GM12878 (cell line): ENCODE data around the gene AGBL4. TPM values are rescaled to one million over a fixed set of nuclear protein-coding genes. Genes with fewer than 3 reads are reported as not detected.

ENCODE experiments used
- ATAC-seq: fragments of 200-7000 bp; cut with Tn5 transposase; 3 replicates; pipeline ENCODE4 v1.9.1; 2020; ENCODE audit warnings: mild to moderate bottlenecking, moderate library complexity
- BruUV-seq: library from RNA; stranded (reverse); fragments of 400-500 nt; replicated peaks from 2 replicates; lab custom pipeline; 2021; lab: Mats Ljungman, UMichigan
- CTCF ChIA-PET: fragments of 300-600 bp; sonication (Branson Sonifier 250); formaldehyde crosslinking; extraction: SDS; loops from one replicate; lab custom pipeline; 2021; ENCODE audit warnings: inconsistent platforms; lab: Yijun Ruan, JAX
- POLR2A ChIA-PET: fragments of 350-600 bp; formaldehyde crosslinking; extraction: SDS; loops from one replicate; lab custom pipeline; 2021; ENCODE audit warnings: inconsistent platforms; lab: Charles Lee
- RAD21 ChIA-PET: fragments of 300-600 bp; sonication (Branson Sonifier 250); formaldehyde crosslinking; loops from one replicate; lab custom pipeline; 2023; ENCODE audit warnings: antibody characterized with exemption; ENCODE audit not compliant: unreplicated experiment; lab: Charles Lee
- SMC1A ChIA-PET: fragments of 300-600 bp; sonication (Branson Sonifier 250); formaldehyde crosslinking; loops from one replicate; lab custom pipeline; 2023; ENCODE audit not compliant: unreplicated experiment, uncharacterized antibody; lab: Charles Lee
- DNase-seq: peaks from one replicate; pipeline ENCODE4 v3.0.0-alpha.2; 2011; ENCODE audit warnings: low read depth, low spot score
- FAIRE-seq: peaks from 3 replicates; lab custom pipeline; 2011; peaks lifted over from hg19 to GRCh38; lab: Jason Lieb, UNC
- H2AFZ ChIP-seq: 2 replicates; pipeline ENCODE4 v1.6.0; 2011; ENCODE audit warnings: low read depth, low read length, control low read depth; ENCODE audit not compliant: control insufficient read depth
- H3K27ac ChIP-seq: 2 replicates; pipeline ENCODE4 v1.5.1; 2011; ENCODE audit warnings: control low read depth; ENCODE audit not compliant: control insufficient read depth, insufficient read depth
- H3K27me3 ChIP-seq, 2 experiments: replicated peaks in 1 of 2; 2 replicates each; pipeline versions ENCODE4 v1.6.0 to v1.6.1; 2011; ENCODE audit warnings: low read length in 1 of 2; ENCODE audit not compliant: control insufficient read depth in 2 of 2, insufficient read depth in 2 of 2
- H3K36me3 ChIP-seq, 2 experiments: 2 replicates each; pipeline ENCODE4 v1.5.1; 2011; ENCODE audit warnings: low read length in 1 of 2; ENCODE audit not compliant: control insufficient read depth in 2 of 2, insufficient read depth in 2 of 2
- H3K4me1 ChIP-seq: 2 replicates; pipeline ENCODE4 v1.6.1; 2011; ENCODE audit warnings: mild to moderate bottlenecking, low read length, moderate library complexity, mixed read lengths; ENCODE audit not compliant: control insufficient read depth, insufficient read depth
- H3K4me2 ChIP-seq: 2 replicates; pipeline ENCODE4 v1.6.0; 2011; ENCODE audit warnings: control low read depth; ENCODE audit not compliant: control insufficient read depth, insufficient read depth
- H3K4me3 ChIP-seq: fragments of 200-600 bp; sonication (generic); 2 replicates; pipeline ENCODE4 v1.5.1; 2016
- H3K79me2 ChIP-seq: 2 replicates; pipeline ENCODE4 v1.6.0; 2011; ENCODE audit warnings: low read length; ENCODE audit not compliant: control insufficient read depth, insufficient read depth
- H3K9ac ChIP-seq: 2 replicates; pipeline ENCODE4 v1.8.0; 2011; ENCODE audit warnings: low read length, control low read depth, mixed read lengths; ENCODE audit not compliant: control insufficient read depth, insufficient read depth
- H3K9me3 ChIP-seq: replicated peaks from 3 replicates; pipeline ENCODE4 v1.5.1; 2011; ENCODE audit warnings: mild to moderate bottlenecking, low read length; ENCODE audit not compliant: control insufficient read depth, insufficient read depth
- H4K20me1 ChIP-seq: 2 replicates; pipeline ENCODE4 v1.6.0; 2011; ENCODE audit not compliant: control insufficient read depth, insufficient read depth
- ATF7 ChIP-seq: fragments of 450-650 bp; IDR thresholded peaks from 2 replicates; pipeline ENCODE4 v1.6.1; 2016; ENCODE audit warnings: low read depth, mild to moderate bottlenecking
- DPF2 ChIP-seq: fragments of 450-650 bp; IDR thresholded peaks from 2 replicates; pipeline ENCODE4 v1.6.1; 2017; ENCODE audit warnings: mild to moderate bottlenecking
- HCFC1 ChIP-seq: fragments of 150-350 bp; IDR thresholded peaks from 2 replicates; pipeline ENCODE4 v1.6.1; 2014; ENCODE audit warnings: low read length
- JUND ChIP-seq: IDR thresholded peaks from 2 replicates; pipeline ENCODE4 v1.6.1; 2012; ENCODE audit warnings: low read depth, mild to moderate bottlenecking, low read length, improper control_type of control experiment, moderate library complexity
- MEF2A ChIP-seq: IDR thresholded peaks from 2 replicates; pipeline ENCODE4 v1.6.1; 2011; ENCODE audit warnings: low read depth, mild to moderate bottlenecking, low read length, moderate library complexity; ENCODE audit not compliant: insufficient read depth
- NBN ChIP-seq: fragments of 450-650 bp; IDR thresholded peaks from 2 replicates; pipeline ENCODE4 v1.6.1; 2016
- PML ChIP-seq: IDR thresholded peaks from 2 replicates; pipeline ENCODE4 v1.6.1; 2012; ENCODE audit warnings: low read length, inconsistent platforms
- SIN3A ChIP-seq: IDR thresholded peaks from 2 replicates; pipeline ENCODE4 v1.6.1; 2012; ENCODE audit warnings: low read depth, low read length, improper control_type of control experiment
- ZNF207 ChIP-seq: fragments of 450-650 bp; IDR thresholded peaks from 2 replicates; pipeline ENCODE4 v1.6.1; 2014; ENCODE audit warnings: antibody characterized with exemption, mild to moderate bottlenecking, borderline replicate concordance
- WGBS: methylation state at CpG from one replicate; pipeline ENCODE4 v1.1.6; 2016; ENCODE audit warnings: low lambda C conversion rate; ENCODE audit not compliant: insufficient replicate concordance, insufficient coverage; ENCODE audit errors: missing lambda C conversion rate; 5-methylcytosine and 5-hydroxymethylcytosine counted together
- in situ Hi-C: fragments of 300-500 bp; cut with MboI; formaldehyde crosslinking; loops from 9 replicates; pipeline ENCODE4 v1.14.3; 2018; ENCODE audit warnings: mixed read lengths
- intact Hi-C: fragments of 100-400 bp; cut with micrococcal nuclease; formaldehyde crosslinking; loops from one replicate; pipeline ENCODE4 v1.14.2; 2022; ENCODE audit not compliant: unreplicated experiment
- polyA plus RNA-seq, 11 experiments: library from polyadenylated mRNA; depleted of rRNA in 4 of 11; unstranded in 6 of 11; stranded (reverse) in 5 of 11; fragments of >200 nt; fragmentation: Nextera tagmentation in 4 of 11; fragmentation: Illumina TruSeq in 1 of 11; extraction: Ambion mirVana in 4 of 11; extraction: Trizol in 1 of 11; gene quantifications; 1 replicate in 1 of 11; 2 replicates in 10 of 11; pipeline versions ENCODE4 v1.2.1 to v1.2.3, GENCODE V29; 2011 to 2016; ENCODE audit warnings: inconsistent platforms in 2 of 11, missing spikeins in 2 of 11, low read depth in 1 of 11
- total RNA-seq, 4 experiments: library from RNA; depleted of rRNA in 3 of 4; stranded (reverse); fragments of >200 nt in 3 of 4; fragmentation: Illumina TruSeq in 1 of 4; extraction: Trizol in 1 of 4; gene quantifications; 2 replicates each; pipeline versions ENCODE4 v1.2.1 to v1.2.3, GENCODE V29; 2013 to 2021
- TF ChIP-seq, protein P1 (sequence below): fragments of 450-650 bp; IDR thresholded peaks from 2 replicates; pipeline ENCODE4 v1.6.1; 2016; ENCODE audit warnings: mild to moderate bottlenecking
- TF ChIP-seq, protein P2 (sequence below): IDR thresholded peaks from 2 replicates; pipeline ENCODE4 v1.6.1; 2012; ENCODE audit warnings: mild to moderate bottlenecking, low read depth, low read length
- TF ChIP-seq, protein P3 (sequence below): IDR thresholded peaks from 2 replicates; pipeline ENCODE4 v1.6.1; 2011; ENCODE audit warnings: low read depth, low read length, improper control_type of control experiment, borderline replicate concordance
- TF ChIP-seq, protein P4 (sequence below): fragments of 450-650 bp; IDR thresholded peaks from 2 replicates; pipeline ENCODE4 v1.6.1; 2014; ENCODE audit warnings: mild to moderate bottlenecking

AGBL4 gene
- total and polyA plus RNA-seq, 10 of the 15 experiments (the other 5 are each of a cell fraction or from before 2014, with no cell fraction given): 0.31 TPM; not detected in 9

DNA sequence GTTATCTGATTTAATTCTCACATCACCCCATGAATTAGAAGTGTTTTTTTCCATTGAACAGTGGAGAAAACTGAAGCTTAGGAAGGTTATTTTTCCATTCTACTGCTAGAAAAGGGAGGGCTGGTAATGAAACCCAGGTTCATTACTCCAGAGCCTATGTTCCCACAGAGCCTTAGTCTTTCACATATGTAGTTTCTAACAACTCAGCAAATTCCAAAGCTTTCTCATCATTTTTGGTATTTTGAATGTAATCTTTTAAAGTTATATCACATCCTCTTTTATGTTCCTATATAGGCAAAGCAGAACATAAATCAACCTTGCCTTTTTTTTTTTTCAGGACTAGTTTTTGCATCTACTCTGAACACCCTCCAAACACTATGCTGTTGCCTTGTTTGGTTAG lies 1115.1 kb downstream of the AGBL4 start:
- H2AFZ ChIP-seq: no peak overlapping the region
- POLR2A ChIA-PET: no interaction called here
- RAD21 ChIA-PET: no interaction called here
- no peaks in the 10 kb centered on the region for H4K20me1 ChIP-seq
- FAIRE-seq (no peak), DNase-seq (no peak), ATAC-seq (no peak)
- SMC1A ChIA-PET: no interaction called here
- H3K27ac ChIP-seq: no peak overlapping the region
- in situ Hi-C loops: no loop called here
- no peak overlapping the region for H3K4me3 ChIP-seq
- intact Hi-C loops: no loop called here
- no peak for TF ChIP-seq SIN3A
- TF ChIP-seq, protein P1, sequence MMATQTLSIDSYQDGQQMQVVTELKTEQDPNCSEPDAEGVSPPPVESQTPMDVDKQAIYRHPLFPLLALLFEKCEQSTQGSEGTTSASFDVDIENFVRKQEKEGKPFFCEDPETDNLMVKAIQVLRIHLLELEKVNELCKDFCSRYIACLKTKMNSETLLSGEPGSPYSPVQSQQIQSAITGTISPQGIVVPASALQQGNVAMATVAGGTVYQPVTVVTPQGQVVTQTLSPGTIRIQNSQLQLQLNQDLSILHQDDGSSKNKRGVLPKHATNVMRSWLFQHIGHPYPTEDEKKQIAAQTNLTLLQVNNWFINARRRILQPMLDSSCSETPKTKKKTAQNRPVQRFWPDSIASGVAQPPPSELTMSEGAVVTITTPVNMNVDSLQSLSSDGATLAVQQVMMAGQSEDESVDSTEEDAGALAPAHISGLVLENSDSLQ: no peak
- no peak overlapping the region for H3K9ac ChIP-seq
- CTCF ChIA-PET: no interaction called here
- H3K4me2 ChIP-seq: no peak overlapping the region
- no peaks in the 10 kb centered on the region for H3K9me3 ChIP-seq
- BruUV-seq: no TSS peak
- H3K79me2 ChIP-seq: no peaks in the 10 kb centered on the region
- no peaks in the 10 kb centered on the region for H3K27me3 ChIP-seq
- H3K4me1 ChIP-seq: no peaks in the 10 kb centered on the region
- H3K36me3 ChIP-seq: no peaks in the 10 kb centered on the region

DNA sequence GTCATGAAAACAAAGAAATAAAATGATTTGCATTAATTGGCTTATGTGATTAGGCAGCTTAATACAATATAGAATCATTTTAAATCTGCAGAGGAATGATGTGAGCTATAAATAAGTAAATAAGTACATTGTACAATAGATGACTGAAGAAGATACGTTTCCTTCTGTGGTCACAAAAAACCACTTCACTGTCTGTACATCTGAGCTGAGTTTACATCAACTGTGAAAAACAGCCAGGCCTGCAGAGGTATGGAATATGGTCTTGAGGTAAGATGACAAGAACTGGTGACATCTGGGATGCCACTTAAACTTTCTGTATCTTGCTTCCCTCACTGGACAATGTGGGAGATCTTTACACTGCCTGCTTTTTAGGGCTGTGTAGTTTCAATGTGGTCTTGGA lies 1117.0 kb downstream of the AGBL4 start:
- H3K9me3 ChIP-seq: no peaks in the 10 kb centered on the region
- H3K27me3 ChIP-seq: no peaks in the 10 kb centered on the region
- H3K4me1 ChIP-seq: no peaks in the 10 kb centered on the region
- H3K79me2 ChIP-seq: no peaks in the 10 kb centered on the region
- FAIRE-seq (no peak), ATAC-seq (no peak), DNase-seq (no peak)
- no peaks in the 10 kb centered on the region for H3K36me3 ChIP-seq
- H3K4me3 ChIP-seq: no peak overlapping the region
- RAD21 ChIA-PET: no interaction called here
- no TSS peak for BruUV-seq
- H3K4me2 ChIP-seq: no peak overlapping the region
- CTCF ChIA-PET: interaction anchor here (0.9 kb wide), 1 partner anchor 229 kb away, joined by 3 read pairs; no protein-coding TSS in a partner anchor
- intact Hi-C loops: no loop called here
- in situ Hi-C loops: no loop called here
- no peak overlapping the region for H3K9ac ChIP-seq
- no peak overlapping the region for H3K27ac ChIP-seq
- SMC1A ChIA-PET: interaction anchor here (0.6 kb wide), 1 partner anchor 230 kb away, joined by 3 read pairs; no protein-coding TSS in a partner anchor
- 8% methylated on average over 1 of the region's 1 CpG for WGBS
- POLR2A ChIA-PET: no interaction called here
- no peak overlapping the region for H2AFZ ChIP-seq
- H4K20me1 ChIP-seq: no peaks in the 10 kb centered on the region
- TF ChIP-seq MEF2A (no peak), JUND (no peak), HCFC1 (no peak), ATF7 (no peak), NBN (no peak), DPF2 (no peak), PML (no peak), ZNF207 (no peak)
- TF ChIP-seq, protein P2, sequence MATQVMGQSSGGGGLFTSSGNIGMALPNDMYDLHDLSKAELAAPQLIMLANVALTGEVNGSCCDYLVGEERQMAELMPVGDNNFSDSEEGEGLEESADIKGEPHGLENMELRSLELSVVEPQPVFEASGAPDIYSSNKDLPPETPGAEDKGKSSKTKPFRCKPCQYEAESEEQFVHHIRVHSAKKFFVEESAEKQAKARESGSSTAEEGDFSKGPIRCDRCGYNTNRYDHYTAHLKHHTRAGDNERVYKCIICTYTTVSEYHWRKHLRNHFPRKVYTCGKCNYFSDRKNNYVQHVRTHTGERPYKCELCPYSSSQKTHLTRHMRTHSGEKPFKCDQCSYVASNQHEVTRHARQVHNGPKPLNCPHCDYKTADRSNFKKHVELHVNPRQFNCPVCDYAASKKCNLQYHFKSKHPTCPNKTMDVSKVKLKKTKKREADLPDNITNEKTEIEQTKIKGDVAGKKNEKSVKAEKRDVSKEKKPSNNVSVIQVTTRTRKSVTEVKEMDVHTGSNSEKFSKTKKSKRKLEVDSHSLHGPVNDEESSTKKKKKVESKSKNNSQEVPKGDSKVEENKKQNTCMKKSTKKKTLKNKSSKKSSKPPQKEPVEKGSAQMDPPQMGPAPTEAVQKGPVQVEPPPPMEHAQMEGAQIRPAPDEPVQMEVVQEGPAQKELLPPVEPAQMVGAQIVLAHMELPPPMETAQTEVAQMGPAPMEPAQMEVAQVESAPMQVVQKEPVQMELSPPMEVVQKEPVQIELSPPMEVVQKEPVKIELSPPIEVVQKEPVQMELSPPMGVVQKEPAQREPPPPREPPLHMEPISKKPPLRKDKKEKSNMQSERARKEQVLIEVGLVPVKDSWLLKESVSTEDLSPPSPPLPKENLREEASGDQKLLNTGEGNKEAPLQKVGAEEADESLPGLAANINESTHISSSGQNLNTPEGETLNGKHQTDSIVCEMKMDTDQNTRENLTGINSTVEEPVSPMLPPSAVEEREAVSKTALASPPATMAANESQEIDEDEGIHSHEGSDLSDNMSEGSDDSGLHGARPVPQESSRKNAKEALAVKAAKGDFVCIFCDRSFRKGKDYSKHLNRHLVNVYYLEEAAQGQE: no peak
- TF ChIP-seq, protein P3, sequence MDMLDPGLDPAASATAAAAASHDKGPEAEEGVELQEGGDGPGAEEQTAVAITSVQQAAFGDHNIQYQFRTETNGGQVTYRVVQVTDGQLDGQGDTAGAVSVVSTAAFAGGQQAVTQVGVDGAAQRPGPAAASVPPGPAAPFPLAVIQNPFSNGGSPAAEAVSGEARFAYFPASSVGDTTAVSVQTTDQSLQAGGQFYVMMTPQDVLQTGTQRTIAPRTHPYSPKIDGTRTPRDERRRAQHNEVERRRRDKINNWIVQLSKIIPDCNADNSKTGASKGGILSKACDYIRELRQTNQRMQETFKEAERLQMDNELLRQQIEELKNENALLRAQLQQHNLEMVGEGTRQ: no peak
- TF ChIP-seq, protein P4, sequence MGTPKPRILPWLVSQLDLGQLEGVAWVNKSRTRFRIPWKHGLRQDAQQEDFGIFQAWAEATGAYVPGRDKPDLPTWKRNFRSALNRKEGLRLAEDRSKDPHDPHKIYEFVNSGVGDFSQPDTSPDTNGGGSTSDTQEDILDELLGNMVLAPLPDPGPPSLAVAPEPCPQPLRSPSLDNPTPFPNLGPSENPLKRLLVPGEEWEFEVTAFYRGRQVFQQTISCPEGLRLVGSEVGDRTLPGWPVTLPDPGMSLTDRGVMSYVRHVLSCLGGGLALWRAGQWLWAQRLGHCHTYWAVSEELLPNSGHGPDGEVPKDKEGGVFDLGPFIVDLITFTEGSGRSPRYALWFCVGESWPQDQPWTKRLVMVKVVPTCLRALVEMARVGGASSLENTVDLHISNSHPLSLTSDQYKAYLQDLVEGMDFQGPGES: no peak
